CD14-positive monocyte (primary cell): ENCODE measurements around the gene NEO1. TPM values are rescaled to one million over a fixed set of nuclear protein-coding genes. Genes with fewer than 3 reads are reported as not detected.

Experiments
- DNase-seq, 3 donors: peaks; one replicate each; pipeline ENCODE4 v3.0.0-alpha.2; 2011 to 2022
- H2AFZ ChIP-seq: 2 replicates; pipeline ENCODE4 v1.6.0; 2012; ENCODE audit warnings: mild to moderate bottlenecking, low read depth, low read length, inconsistent platforms; ENCODE audit not compliant: insufficient read depth, poor library complexity, severe bottlenecking
- H3K27ac ChIP-seq, 2 donors: 1 replicate in 1 of 2; 2 replicates in 1 of 2; pipeline ENCODE4 v1.5.1; 2012 to 2013; ENCODE audit warnings: low read length in 2 of 2, control low read depth in 1 of 2, inconsistent platforms in 1 of 2, low read depth in 1 of 2, mild to moderate bottlenecking in 1 of 2
- H3K27me3 ChIP-seq, 2 donors: one replicate each; pipeline versions ENCODE4 v1.6.0 to v1.6.1; 2011 to 2013; ENCODE audit warnings: low read length in 2 of 2; ENCODE audit not compliant: control insufficient read depth in 2 of 2, insufficient read depth in 2 of 2
- H3K36me3 ChIP-seq, 2 donors: replicated peaks in 1 of 2; 1 replicate in 1 of 2; 2 replicates in 1 of 2; pipeline versions ENCODE4 v1.5.1 to v1.6.1; 2012 to 2013; ENCODE audit warnings: low read length in 2 of 2, control low read depth in 1 of 2, inconsistent platforms in 1 of 2, mild to moderate bottlenecking in 1 of 2; ENCODE audit not compliant: insufficient read depth in 2 of 2, control insufficient read depth in 1 of 2
- H3K4me1 ChIP-seq, 2 donors: 1 replicate in 1 of 2; 2 replicates in 1 of 2; pipeline versions ENCODE4 v1.5.1 to v1.6.1; 2012 to 2013; ENCODE audit warnings: low read length in 2 of 2, control low read depth in 1 of 2, inconsistent platforms in 1 of 2, mild to moderate bottlenecking in 1 of 2, moderate library complexity in 1 of 2; ENCODE audit not compliant: insufficient read depth in 2 of 2, control insufficient read depth in 1 of 2
- H3K4me2 ChIP-seq: replicated peaks from 2 replicates; pipeline ENCODE3; 2012; ENCODE audit warnings: low read length, moderate library complexity, mild to moderate bottlenecking; ENCODE audit not compliant: poor library complexity, severe bottlenecking; ENCODE audit errors: extremely low read depth
- H3K4me3 ChIP-seq, 3 experiments: fragments of 200-600 bp in 1 of 3; sonication (generic) in 1 of 3; replicated peaks in 1 of 3; 1 replicate in 2 of 3; 2 replicates in 1 of 3; pipeline ENCODE4 v1.5.1; 2011 to 2013; ENCODE audit warnings: low read length in 3 of 3, mild to moderate bottlenecking in 3 of 3, control low read depth in 2 of 3, low read depth in 2 of 3, inconsistent platforms in 1 of 3, moderate library complexity in 1 of 3
- H3K79me2 ChIP-seq: 2 replicates; pipeline ENCODE4 v1.6.0; 2012; ENCODE audit warnings: mild to moderate bottlenecking, control low read depth, inconsistent platforms, low read length, moderate library complexity; ENCODE audit not compliant: insufficient read depth
- H3K9ac ChIP-seq: 2 replicates; pipeline ENCODE4 v1.6.0; 2017; ENCODE audit warnings: low read length, mild to moderate bottlenecking; ENCODE audit not compliant: insufficient read depth, poor library complexity, severe bottlenecking
- H3K9me3 ChIP-seq, 2 donors: replicated peaks in 1 of 2; 1 replicate in 1 of 2; 2 replicates in 1 of 2; pipeline versions ENCODE4 v1.5.1 to v1.6.1; 2012 to 2013; ENCODE audit warnings: low read length in 2 of 2, control low read depth in 1 of 2; ENCODE audit not compliant: control insufficient read depth in 1 of 2, insufficient read depth in 1 of 2
- H4K20me1 ChIP-seq: 2 replicates; pipeline ENCODE4 v1.6.0; 2012; ENCODE audit warnings: mild to moderate bottlenecking, low read length, control low read depth, moderate library complexity; ENCODE audit not compliant: insufficient read depth
- H3K27ac Mint-ChIP-seq, 7 donors: one replicate each; pipeline ENCODE4 v1.8.0; 2020; ENCODE audit warnings: mild to moderate bottlenecking in 7 of 7, mixed read lengths in 7 of 7, moderate library complexity in 6 of 7, inconsistent platforms in 2 of 7
- H3K27me3 Mint-ChIP-seq, 3 donors: one replicate each; pipeline ENCODE4 v1.8.0; 2021 to 2022; ENCODE audit warnings: low read depth in 3 of 3, mild to moderate bottlenecking in 3 of 3, mixed read lengths in 3 of 3, moderate library complexity in 3 of 3, inconsistent platforms in 1 of 3
- H3K36me3 Mint-ChIP-seq, 2 donors: one replicate each; pipeline ENCODE4 v1.8.0; 2020; ENCODE audit warnings: mixed read lengths in 2 of 2, inconsistent platforms in 1 of 2, mild to moderate bottlenecking in 1 of 2
- H3K4me1 Mint-ChIP-seq: one replicate; pipeline ENCODE4 v1.8.0; 2020; ENCODE audit warnings: mild to moderate bottlenecking, mixed read lengths
- H3K4me3 Mint-ChIP-seq, 2 donors: one replicate each; pipeline ENCODE4 v1.8.0; 2020; ENCODE audit warnings: mild to moderate bottlenecking in 2 of 2, mixed read lengths in 2 of 2, moderate library complexity in 1 of 2
- H3K9me3 Mint-ChIP-seq, 7 donors: one replicate each; pipeline ENCODE4 v1.8.0; 2020 to 2022; ENCODE audit warnings: mixed read lengths in 7 of 7, mild to moderate bottlenecking in 6 of 7, moderate library complexity in 6 of 7, inconsistent platforms in 2 of 7
- CTCF ChIP-seq: fragments of 200-600 bp; IDR thresholded peaks from one replicate; pipeline ENCODE4 v1.8.0; 2022; ENCODE audit warnings: antibody characterized with exemption, mild to moderate bottlenecking
- WGBS: methylation state at CpG from one replicate; pipeline ENCODE4 v1.1.5; 2013; ENCODE audit warnings: missing lambda C conversion rate; ENCODE audit not compliant: insufficient coverage; 5-methylcytosine and 5-hydroxymethylcytosine counted together
- intact Hi-C, 2 donors: fragments of 100-400 bp; cut with micrococcal nuclease; formaldehyde crosslinking; loops; one replicate each; pipeline versions ENCODE4 v1.15.0 to v1.15.1; 2023
- polyA plus RNA-seq, 3 donors: library from polyadenylated mRNA; depleted of rRNA in 1 of 3; unstranded in 2 of 3; stranded (reverse) in 1 of 3; fragments of 300-500 nt in 2 of 3; fragments of >200 nt in 1 of 3; fragmentation: Illumina TruSeq in 2 of 3; gene quantifications; 1 replicate in 2 of 3; 2 replicates in 1 of 3; pipeline ENCODE4 v1.2.3, GENCODE V29; 2012 to 2021

The NEO1 gene
- polyA plus RNA-seq, 3 donors, result 0.03 to 0.06 TPM; not detected in 1

- H4K20me1 ChIP-seq, result no peaks in the 10 kb centered on the region
- intact Hi-C loops, result no loop called here
- TF ChIP-seq CTCF, result no peak
- Mint-ChIP-seq H3K36me3 (no peaks in the 10 kb centered on the region), H3K4me1 (no peaks in the 10 kb centered on the region), H3K9me3 (peaks cover 0 to 2% (median 0%) of the 10 kb centered on the region in 7 donors), H3K27me3 (peaks cover 11 to 28% (median 12%) of the 10 kb centered on the region in 3 donors), H3K27ac (no peak overlapping the region), H3K4me3 (no peak overlapping the region)
- no peak overlapping the region for H3K27ac ChIP-seq
- no peak overlapping the region for H3K4me3 ChIP-seq
- H3K4me1 ChIP-seq, result no peaks in the 10 kb centered on the region
- DNase-seq, result no peak
- H3K36me3 ChIP-seq, result no peaks in the 10 kb centered on the region
- 87% methylated on average over 3 of the region's 3 CpGs for WGBS
- peaks cover 8 to 20% of the 10 kb centered on the region in 2 donors for H3K27me3 ChIP-seq
- H3K9ac ChIP-seq, result no peak overlapping the region
- H3K9me3 ChIP-seq, result no peaks in the 10 kb centered on the region
- H3K4me2 ChIP-seq, result no peak overlapping the region
- H3K79me2 ChIP-seq, result no peaks in the 10 kb centered on the region
- no peak overlapping the region for H2AFZ ChIP-seq
Observed at GRCh38 chr15:73118055-73118454, 65.8 kb downstream of the NEO1 start.

GRCh38 chr15:73119478-73119877 lies 67.2 kb downstream of the NEO1 start:
- Histone ChIP-seq H3K4me2 (no peak overlapping the region), H3K9ac (no peak overlapping the region), H3K27me3 (peaks cover 8 to 15% of the 10 kb centered on the region in 2 donors), H4K20me1 (no peaks in the 10 kb centered on the region), H3K79me2 (no peaks in the 10 kb centered on the region), H3K4me1 (no peaks in the 10 kb centered on the region), H3K36me3 (no peaks in the 10 kb centered on the region), H3K9me3 (no peaks in the 10 kb centered on the region), H3K4me3 (no peak overlapping the region), H2AFZ (no peak overlapping the region), H3K27ac (no peak overlapping the region)
- Mint-ChIP-seq H3K36me3 (no peaks in the 10 kb centered on the region), H3K27ac (peak overlapping the region in 1 of 7 donors; percentile 18), H3K9me3 (peaks cover 0 to 2% (median 0%) of the 10 kb centered on the region in 7 donors), H3K4me3 (no peak overlapping the region), H3K27me3 (peaks cover 6 to 27% (median 13%) of the 10 kb centered on the region in 3 donors), H3K4me1 (no peaks in the 10 kb centered on the region)
- no peak for DNase-seq
- no peak for TF ChIP-seq CTCF
- intact Hi-C loops, result no loop called here
- 100% methylated on average over 3 of the region's 6 CpGs for WGBS
